ENCODE data around the gene EPHA3.

Gene EPHA3

GRCh38 chr3:89173546-89173945 is 66.1 kb downstream of the EPHA3 start:
- TF ChIP-seq ESRRG (CRISPR knock-in tag; IDR thresholded peaks at IDR 0.05) (no peak), CSDC2 (CRISPR knock-in tag; IDR thresholded peaks at IDR 0.05) (no peak), RARB (CRISPR knock-in tag; IDR thresholded peaks at IDR 0.05) (no peak), ARNTL (CRISPR knock-in tag; IDR thresholded peaks at IDR 0.05; ENCODE audit: borderline replicate concordance, low read depth) (no peak), PPARA (CRISPR knock-in tag; IDR thresholded peaks at IDR 0.05; ENCODE audit: borderline replicate concordance) (no peak), BACH2 (CRISPR knock-in tag; IDR thresholded peaks at IDR 0.05; ENCODE audit: borderline replicate concordance) (no peak), CREB5 (CRISPR knock-in tag; IDR thresholded peaks at IDR 0.05; ENCODE audit: low read depth) (no peak), ZNF8 (CRISPR knock-in tag; IDR thresholded peaks at IDR 0.05) (no peak), ZFP30 (CRISPR knock-in tag; IDR thresholded peaks at IDR 0.05) (no peak), TSHZ2 (CRISPR knock-in tag; IDR thresholded peaks at IDR 0.05) (no peak), TCF4 (CRISPR knock-in tag; IDR thresholded peaks at IDR 0.05; ENCODE audit: borderline replicate concordance) (no peak), ZFP3 (CRISPR knock-in tag; IDR thresholded peaks at IDR 0.05) (no peak)
- no peak for ATAC-seq

- ATAC-seq: no peak
Measured at GRCh38 chr3:89179355-89180001, 72.1 kb downstream of the EPHA3 start.

GRCh38 chr3:89180334-89180733 is 72.9 kb downstream of the EPHA3 start:
- no peak for TF ChIP-seq ISL1 (CRISPR knock-in tag; IDR thresholded peaks at IDR 0.05)
- no peak for TF ChIP-seq ARNTL (CRISPR knock-in tag; IDR thresholded peaks at IDR 0.05; ENCODE audit: borderline replicate concordance, low read depth)
- TF ChIP-seq ZNF70 (CRISPR knock-in tag; IDR thresholded peaks at IDR 0.05): no peak
- no peak for ATAC-seq

More at GRCh38 chr3:89179355-89180001, 72.1 kb downstream of the EPHA3 start:
- TF ChIP-seq CSDC2 (CRISPR knock-in tag; IDR thresholded peaks at IDR 0.05): no peak
- TF ChIP-seq PATZ1 (CRISPR knock-in tag; IDR thresholded peaks at IDR 0.05; ENCODE audit: borderline replicate concordance): no peak
- no peak for TF ChIP-seq ZC3H10 (CRISPR knock-in tag; IDR thresholded peaks at IDR 0.05)
- TF ChIP-seq GLIS3 (CRISPR knock-in tag; IDR thresholded peaks at IDR 0.05): no peak
- no peak for TF ChIP-seq ISL1 (CRISPR knock-in tag; IDR thresholded peaks at IDR 0.05)

- no peak for TF ChIP-seq BACH2 (CRISPR knock-in tag; IDR thresholded peaks at IDR 0.05; ENCODE audit: borderline replicate concordance)
- TF ChIP-seq ESRRG (CRISPR knock-in tag; IDR thresholded peaks at IDR 0.05): no peak
- no peak for TF ChIP-seq ZFP3 (CRISPR knock-in tag; IDR thresholded peaks at IDR 0.05)
- TF ChIP-seq CSDC2 (CRISPR knock-in tag; IDR thresholded peaks at IDR 0.05): no peak
- TF ChIP-seq ZNF8 (CRISPR knock-in tag; IDR thresholded peaks at IDR 0.05): no peak
- no peak for TF ChIP-seq POU6F1 (CRISPR knock-in tag; IDR thresholded peaks at IDR 0.05; ENCODE audit: borderline replicate concordance, low read depth)
- TF ChIP-seq PATZ1 (CRISPR knock-in tag; IDR thresholded peaks at IDR 0.05; ENCODE audit: borderline replicate concordance): no peak
- TF ChIP-seq TOX (CRISPR knock-in tag; IDR thresholded peaks at IDR 0.05; ENCODE audit: borderline replicate concordance): no peak
- no peak for TF ChIP-seq ZFP30 (CRISPR knock-in tag; IDR thresholded peaks at IDR 0.05)
- no peak for TF ChIP-seq ISL1 (CRISPR knock-in tag; IDR thresholded peaks at IDR 0.05)
- TF ChIP-seq TCF4 (CRISPR knock-in tag; IDR thresholded peaks at IDR 0.05; ENCODE audit: borderline replicate concordance): no peak
- TF ChIP-seq GLIS3 (CRISPR knock-in tag; IDR thresholded peaks at IDR 0.05): no peak
- ATAC-seq: no peak
Measured at GRCh38 chr3:89182056-89182455, 74.6 kb downstream of the EPHA3 start.
